Body of pancreas (tissue), 4 donors: Measurements from ENCODE around the gene PALM.

Experiments
- CTCF ChIP-seq, 7 experiments: fragments of 450-650 bp in 4 of 7; fragments of 200-600 bp in 3 of 7; sonication (generic) in 3 of 7; IDR thresholded peaks; one replicate each; pipeline ENCODE4 v1.5.1; 2016 to 2019; ENCODE audit warnings: antibody characterized with exemption in 7 of 7
- POLR2A ChIP-seq, 3 donors: fragments of 450-650 bp; IDR thresholded peaks; one replicate each; pipeline ENCODE4 v1.6.1; 2016; ENCODE audit warnings: antibody characterized with exemption in 3 of 3, mild to moderate bottlenecking in 2 of 3

- TF ChIP-seq POLR2A (IDR thresholded peaks at IDR 0.05) (no peak), CTCF (IDR thresholded peaks at IDR 0.05) (no peak)
Observed at GRCh38 chr19:709196-709964, 645 bp downstream of the PALM start.
